ENCODE data around the gene ASIC3. TPM values are rescaled to one million over a fixed set of nuclear protein-coding genes. Genes with fewer than 3 reads are reported as not detected.

The ASIC3 gene
- polyA plus RNA-seq, 1 donor (not counting 4 experiments of a cell fraction or from before 2014, with no cell fraction given): 0.35 TPM

DNA sequence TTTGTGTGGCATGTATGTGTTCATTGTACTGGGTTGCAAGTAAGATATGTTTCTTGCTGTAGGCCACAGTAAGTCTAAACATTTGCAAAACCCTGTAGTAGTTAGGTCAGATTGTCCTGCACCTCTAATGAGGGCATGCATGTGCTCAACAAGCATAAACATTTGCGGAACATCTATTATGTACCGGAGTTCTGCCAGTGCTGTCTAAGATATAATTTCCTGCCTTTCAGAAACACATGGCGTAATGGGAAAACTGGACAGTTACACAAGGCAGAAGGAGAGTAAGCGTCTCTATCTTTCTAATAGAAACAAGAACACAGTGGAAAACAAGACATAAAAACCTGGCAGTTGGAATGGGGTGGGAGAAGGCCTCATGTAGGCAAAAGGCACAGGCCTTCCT is 17.3 kb upstream of the ASIC3 start:
- Histone ChIP-seq H3K4me1 (ENCODE audit: control insufficient read depth, extremely low read depth, insufficient read depth, low read length) (peaks cover 16% of the 10 kb centered on the region), H3K27ac (ENCODE audit: control insufficient read depth, insufficient read depth, low read length) (no peak overlapping the region), H2AFZ (ENCODE audit: control insufficient read depth, low read length) (no peak overlapping the region), H3K9me1 (ENCODE audit: control insufficient read depth, extremely low read depth, insufficient read depth, low read length) (peaks cover 2% of the 10 kb centered on the region), H3K27me3 (ENCODE audit: control insufficient read depth, extremely low read depth, insufficient read depth, low read length) (no peaks in the 10 kb centered on the region), H4K20me1 (ENCODE audit: control insufficient read depth, extremely low read depth, insufficient read depth, low read length) (no peaks in the 10 kb centered on the region), H3K4me3 (ENCODE audit: control insufficient read depth in 2 of 3, extremely low read depth in 1 of 3, insufficient read depth in 2 of 3, low read depth in 1 of 3, low read length in 3 of 3) (no peak overlapping the region), H3K36me3 (ENCODE audit: control insufficient read depth in 2 of 2, extremely low read depth in 1 of 2, insufficient read depth in 2 of 2, low read length in 2 of 2) (peaks cover 17 to 20% of the 10 kb centered on the region in 2 experiments), H3K9ac (ENCODE audit: control insufficient read depth, extremely low read depth, insufficient read depth, low read length) (no peak overlapping the region), H3K9me3 (ENCODE audit: control insufficient read depth, low read depth, low read length) (no peaks in the 10 kb centered on the region), H3K4me2 (ENCODE audit: control insufficient read depth, extremely low read depth, insufficient read depth, low read depth, low read length) (no peak overlapping the region), H3K79me2 (ENCODE audit: control insufficient read depth, insufficient read depth, low read length) (peaks cover 6% of the 10 kb centered on the region)
- DNase-seq (ENCODE audit: low read depth, low spot score): no peak
- no peak for TF ChIP-seq EZH2 (IDR thresholded peaks at IDR 0.05; ENCODE audit: low read length)
- TF ChIP-seq, protein P1, sequence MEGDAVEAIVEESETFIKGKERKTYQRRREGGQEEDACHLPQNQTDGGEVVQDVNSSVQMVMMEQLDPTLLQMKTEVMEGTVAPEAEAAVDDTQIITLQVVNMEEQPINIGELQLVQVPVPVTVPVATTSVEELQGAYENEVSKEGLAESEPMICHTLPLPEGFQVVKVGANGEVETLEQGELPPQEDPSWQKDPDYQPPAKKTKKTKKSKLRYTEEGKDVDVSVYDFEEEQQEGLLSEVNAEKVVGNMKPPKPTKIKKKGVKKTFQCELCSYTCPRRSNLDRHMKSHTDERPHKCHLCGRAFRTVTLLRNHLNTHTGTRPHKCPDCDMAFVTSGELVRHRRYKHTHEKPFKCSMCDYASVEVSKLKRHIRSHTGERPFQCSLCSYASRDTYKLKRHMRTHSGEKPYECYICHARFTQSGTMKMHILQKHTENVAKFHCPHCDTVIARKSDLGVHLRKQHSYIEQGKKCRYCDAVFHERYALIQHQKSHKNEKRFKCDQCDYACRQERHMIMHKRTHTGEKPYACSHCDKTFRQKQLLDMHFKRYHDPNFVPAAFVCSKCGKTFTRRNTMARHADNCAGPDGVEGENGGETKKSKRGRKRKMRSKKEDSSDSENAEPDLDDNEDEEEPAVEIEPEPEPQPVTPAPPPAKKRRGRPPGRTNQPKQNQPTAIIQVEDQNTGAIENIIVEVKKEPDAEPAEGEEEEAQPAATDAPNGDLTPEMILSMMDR (optimal IDR thresholded peaks at IDR 0.05 in 1 of 3, IDR thresholded peaks at IDR 0.05 in 1 of 3, conservative IDR thresholded peaks at IDR 0.05 in 1 of 3; ENCODE audit: extremely low read depth in 1 of 3, insufficient read depth in 2 of 3, low read length in 3 of 3): no peak
- dilution Hi-C loops (cut with MboI; ENCODE audit: extremely low pct_ligation_motif_present, low sequenced_read_pairs): no loop called here
- FAIRE-seq: no peak

DNA sequence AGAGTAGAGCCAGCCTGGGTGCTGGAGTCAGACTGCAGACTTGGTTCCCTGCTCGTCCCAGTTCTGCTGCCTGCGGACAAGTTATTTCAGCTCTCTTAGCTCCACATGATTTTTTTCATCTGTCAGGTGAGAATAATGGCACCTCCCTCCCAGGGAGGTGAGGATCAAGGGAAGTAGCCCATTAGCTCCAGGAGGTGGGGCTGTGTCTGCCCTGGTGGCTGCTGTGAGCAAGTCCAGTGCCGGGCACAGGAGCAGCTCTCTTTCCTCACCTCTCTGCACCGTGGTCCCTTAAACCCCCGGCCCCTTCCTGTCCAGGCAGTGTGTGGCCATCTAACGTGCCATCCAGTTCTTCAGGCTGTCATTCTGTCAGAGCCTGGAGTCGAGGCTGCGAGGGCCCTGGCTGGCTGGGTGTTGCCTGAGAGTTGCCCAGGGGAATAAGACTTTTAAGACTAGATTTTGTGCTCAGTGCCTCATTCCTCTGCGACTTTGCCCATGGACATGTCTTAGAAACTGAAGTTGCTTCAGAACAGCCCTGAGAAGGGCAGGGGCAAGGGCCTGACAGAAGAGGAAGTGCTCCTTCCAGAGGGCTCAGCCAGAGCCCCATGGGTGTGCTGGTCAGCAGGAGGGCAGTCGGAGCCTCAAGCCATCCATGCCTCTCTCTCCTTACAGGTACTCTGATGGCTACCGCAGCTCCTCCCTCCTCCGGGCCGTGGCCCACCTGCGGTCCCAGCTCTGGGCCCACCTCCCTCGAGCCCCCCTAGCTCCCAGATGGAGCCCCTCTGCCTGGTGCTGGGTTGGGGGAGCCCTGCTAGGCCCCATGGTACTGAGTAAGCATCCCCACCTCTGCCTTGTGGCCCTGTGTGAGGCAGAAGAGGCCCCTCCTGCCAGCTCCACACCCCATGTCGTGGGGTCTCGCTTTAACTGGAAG is 15.1 kb upstream of the ASIC3 start:
- DNase-seq (ENCODE audit: low read depth, low spot score) (no peak), FAIRE-seq (no peak)
- Histone ChIP-seq H3K4me2 (ENCODE audit: control insufficient read depth, extremely low read depth, insufficient read depth, low read depth, low read length) (no peak overlapping the region), H3K27ac (ENCODE audit: control insufficient read depth, insufficient read depth, low read length) (no peak overlapping the region), H3K36me3 (ENCODE audit: control insufficient read depth in 2 of 2, extremely low read depth in 1 of 2, insufficient read depth in 2 of 2, low read length in 2 of 2) (peaks cover 26 to 34% of the 10 kb centered on the region in 2 experiments), H3K4me3 (ENCODE audit: control insufficient read depth in 2 of 3, extremely low read depth in 1 of 3, insufficient read depth in 2 of 3, low read depth in 1 of 3, low read length in 3 of 3) (no peak overlapping the region), H4K20me1 (ENCODE audit: control insufficient read depth, extremely low read depth, insufficient read depth, low read length) (no peaks in the 10 kb centered on the region), H3K9me3 (ENCODE audit: control insufficient read depth, low read depth, low read length) (no peaks in the 10 kb centered on the region), H3K9ac (ENCODE audit: control insufficient read depth, extremely low read depth, insufficient read depth, low read length) (no peak overlapping the region), H3K9me1 (ENCODE audit: control insufficient read depth, extremely low read depth, insufficient read depth, low read length) (peaks cover 2% of the 10 kb centered on the region), H3K79me2 (ENCODE audit: control insufficient read depth, insufficient read depth, low read length) (peaks cover 6% of the 10 kb centered on the region), H2AFZ (ENCODE audit: control insufficient read depth, low read length) (no peak overlapping the region), H3K4me1 (ENCODE audit: control insufficient read depth, extremely low read depth, insufficient read depth, low read length) (no peaks in the 10 kb centered on the region), H3K27me3 (ENCODE audit: control insufficient read depth, extremely low read depth, insufficient read depth, low read length) (no peaks in the 10 kb centered on the region)
- dilution Hi-C loops (cut with MboI; ENCODE audit: extremely low pct_ligation_motif_present, low sequenced_read_pairs): no loop called here
- TF ChIP-seq EZH2 (IDR thresholded peaks at IDR 0.05; ENCODE audit: low read length): no peak
- TF ChIP-seq, protein P1 (optimal IDR thresholded peaks at IDR 0.05 in 1 of 3, IDR thresholded peaks at IDR 0.05 in 1 of 3, conservative IDR thresholded peaks at IDR 0.05 in 1 of 3; ENCODE audit: extremely low read depth in 1 of 3, insufficient read depth in 2 of 3, low read length in 3 of 3): peak; percentile 38 to 56 (median 41)
